Right lobe of liver (tissue), 4 donors: ENCODE data around the gene CRYM.

Source experiments
- POLR2A ChIP-seq: fragments of 450-650 bp; IDR thresholded peaks from one replicate; pipeline ENCODE4 v1.6.1; 2017; ENCODE audit warnings: antibody characterized with exemption, mild to moderate bottlenecking
- TF ChIP-seq, protein P1 (sequence below), 4 donors: fragments of 200-600 bp in 3 of 4; fragments of 450-650 bp in 1 of 4; IDR thresholded peaks; one replicate each; pipeline versions ENCODE4 v1.5.1 to v1.8.0; 2016 to 2022; ENCODE audit warnings: antibody characterized with exemption in 4 of 4, mild to moderate bottlenecking in 2 of 4
- donor health status: DM: no; HTN: no; CAD: no.
- donor health status: DM: no; HTN: no; CAD: no.
- donor health status: DM: no; HTN: yes; CAD: no.

DNA sequence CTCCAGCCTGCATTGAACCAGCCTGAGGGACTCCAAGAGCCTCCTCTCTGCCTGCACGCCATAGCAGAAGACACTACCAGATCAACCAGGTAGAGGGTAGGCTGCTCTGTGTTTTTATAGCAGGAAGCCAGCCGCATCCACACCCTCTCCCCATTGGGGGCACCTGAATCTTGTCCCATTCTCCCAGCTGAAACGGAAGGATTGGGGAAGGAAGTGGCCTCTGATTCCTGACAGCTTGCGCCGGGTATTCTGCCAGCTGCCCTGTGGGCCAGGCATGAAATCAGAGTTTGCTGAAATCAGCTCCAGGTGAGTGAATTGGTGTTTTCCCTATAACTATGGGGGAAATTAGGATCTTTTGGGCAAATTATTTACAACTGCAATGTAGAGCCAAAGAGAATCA, 66.6 kb downstream of the CRYM start, which contains the start of gene ZP2:
- TF ChIP-seq, protein P1, sequence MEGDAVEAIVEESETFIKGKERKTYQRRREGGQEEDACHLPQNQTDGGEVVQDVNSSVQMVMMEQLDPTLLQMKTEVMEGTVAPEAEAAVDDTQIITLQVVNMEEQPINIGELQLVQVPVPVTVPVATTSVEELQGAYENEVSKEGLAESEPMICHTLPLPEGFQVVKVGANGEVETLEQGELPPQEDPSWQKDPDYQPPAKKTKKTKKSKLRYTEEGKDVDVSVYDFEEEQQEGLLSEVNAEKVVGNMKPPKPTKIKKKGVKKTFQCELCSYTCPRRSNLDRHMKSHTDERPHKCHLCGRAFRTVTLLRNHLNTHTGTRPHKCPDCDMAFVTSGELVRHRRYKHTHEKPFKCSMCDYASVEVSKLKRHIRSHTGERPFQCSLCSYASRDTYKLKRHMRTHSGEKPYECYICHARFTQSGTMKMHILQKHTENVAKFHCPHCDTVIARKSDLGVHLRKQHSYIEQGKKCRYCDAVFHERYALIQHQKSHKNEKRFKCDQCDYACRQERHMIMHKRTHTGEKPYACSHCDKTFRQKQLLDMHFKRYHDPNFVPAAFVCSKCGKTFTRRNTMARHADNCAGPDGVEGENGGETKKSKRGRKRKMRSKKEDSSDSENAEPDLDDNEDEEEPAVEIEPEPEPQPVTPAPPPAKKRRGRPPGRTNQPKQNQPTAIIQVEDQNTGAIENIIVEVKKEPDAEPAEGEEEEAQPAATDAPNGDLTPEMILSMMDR (IDR thresholded peaks at IDR 0.05), result no peak
- TF ChIP-seq POLR2A, result no peak
